K562 (cell line): ENCODE results near the gene CD52. TPM values are rescaled to one million over a fixed set of nuclear protein-coding genes. Genes with fewer than 3 reads are reported as not detected.
A peak's percentile ranks its signal among the peaks of the same experiment; 100 is the strongest.

Source experiments
- AFF1 ChIP-seq, 2 experiments: fragments of 450-650 bp; IDR thresholded peaks; 2 replicates each; pipeline ENCODE4 v1.6.1; 2018; ENCODE audit warnings: mild to moderate bottlenecking in 2 of 2, low read depth in 1 of 2; ENCODE audit not compliant: partially characterized antibody in 2 of 2
- E2F6 ChIP-seq, 2 experiments: IDR thresholded peaks; 2 replicates each; pipeline ENCODE4 v1.6.1; 2011; ENCODE audit warnings: borderline replicate concordance in 1 of 2, control low read depth in 1 of 2, low read depth in 1 of 2, low read length in 1 of 2, mild to moderate bottlenecking in 1 of 2, mixed read lengths in 1 of 2, moderate library complexity in 1 of 2; ENCODE audit not compliant: insufficient read depth in 1 of 2, insufficient read length in 1 of 2, poor library complexity in 1 of 2, severe bottlenecking in 1 of 2; ENCODE audit errors: extremely low read depth in 1 of 2
- ELF2 ChIP-seq: fragments of 250-450 bp; sonication (Bioruptor Pico); IDR thresholded peaks from 2 replicates; pipeline ENCODE4 v1.5.0; 2021; ENCODE audit warnings: mild to moderate bottlenecking
- PCBP2 ChIP-seq: fragments of 200-400 bp; formaldehyde crosslinking; IDR thresholded peaks from 2 replicates; pipeline ENCODE4 v1.6.1; 2018; ENCODE audit warnings: low read length, low read depth, mild to moderate bottlenecking, moderate library complexity; ENCODE audit not compliant: poor library complexity, severe bottlenecking
- PHB2 ChIP-seq: fragments of 450-650 bp; IDR thresholded peaks from 2 replicates; pipeline ENCODE4 v1.6.1; 2017; ENCODE audit warnings: low read depth
- PRMT5 ChIP-seq: sonication (generic); formaldehyde crosslinking; IDR thresholded peaks from 2 replicates; pipeline ENCODE4 v1.5.0; 2020; ENCODE audit warnings: missing genetic modification reagents
- RCOR1 ChIP-seq, 2 experiments: IDR thresholded peaks; 2 replicates each; pipeline ENCODE4 v1.6.1; 2012; ENCODE audit warnings: low read depth in 2 of 2, low read length in 2 of 2, borderline replicate concordance in 1 of 2, improper control_type of control experiment in 1 of 2
- STAG1 ChIP-seq: sonication (generic); formaldehyde crosslinking; IDR thresholded peaks from 2 replicates; pipeline ENCODE4 v1.5.0; 2020; ENCODE audit warnings: missing genetic modification reagents, borderline replicate concordance
- TAF15 ChIP-seq: fragments of 200-400 bp; formaldehyde crosslinking; IDR thresholded peaks from 2 replicates; pipeline ENCODE4 v1.6.1; 2017; ENCODE audit warnings: mild to moderate bottlenecking, low read depth, low read length, moderate library complexity
- UBTF ChIP-seq, 2 experiments: IDR thresholded peaks; 2 replicates each; pipeline ENCODE4 v1.6.1; 2012; ENCODE audit warnings: improper control_type of control experiment in 2 of 2, low read depth in 2 of 2, low read length in 2 of 2, borderline replicate concordance in 1 of 2
- ZBTB9 ChIP-seq: fragments of 450-650 bp; formaldehyde crosslinking; IDR thresholded peaks from 2 replicates; pipeline ENCODE4 v1.4.0; 2020; ENCODE audit warnings: mild to moderate bottlenecking, moderate library complexity
- ZNF224 ChIP-seq: sonication (generic); formaldehyde crosslinking; IDR thresholded peaks from 2 replicates; pipeline ENCODE4 v1.8.0; 2022; ENCODE audit warnings: mild to moderate bottlenecking, missing genetic modification reagents
- ZNF57 ChIP-seq: fragments of 450-650 bp; formaldehyde crosslinking; IDR thresholded peaks from 2 replicates; pipeline ENCODE4 v1.4.0; 2020; ENCODE audit warnings: mild to moderate bottlenecking, moderate library complexity
- ZNF668 ChIP-seq: fragments of 250-450 bp; sonication (Bioruptor Pico); IDR thresholded peaks from 2 replicates; pipeline ENCODE4 v1.8.0; 2022; ENCODE audit warnings: mild to moderate bottlenecking, inconsistent platforms
- polyA plus RNA-seq, 8 experiments: library from polyadenylated mRNA; depleted of rRNA in 4 of 8; stranded (reverse) in 5 of 8; unstranded in 3 of 8; fragments of >200 nt; fragmentation: Nextera tagmentation in 2 of 8; fragmentation: Illumina TruSeq in 1 of 8; extraction: Ambion mirVana in 2 of 8; extraction: Trizol in 1 of 8; gene quantifications; 2 replicates each; pipeline versions ENCODE4 v1.2.1 to v1.2.3, GENCODE V29; 2011 to 2014; ENCODE audit warnings: inconsistent platforms in 1 of 8, missing spikeins in 1 of 8
- total RNA-seq, 7 experiments: library from RNA; depleted of rRNA in 6 of 7; stranded (reverse); fragments of >200 nt in 6 of 7; fragmentation: Illumina TruSeq in 2 of 7; extraction: Trizol in 2 of 7; gene quantifications; 2 replicates each; pipeline versions ENCODE4 v1.2.1 to v1.2.3, GENCODE V29; 2011 to 2021; ENCODE audit warnings: low replicate concordance in 1 of 7
- TF ChIP-seq, protein P1 (sequence below): fragments of 450-650 bp; IDR thresholded peaks from one replicate; pipeline ENCODE4 v1.6.1; 2018; ENCODE audit warnings: mild to moderate bottlenecking, moderate library complexity; ENCODE audit not compliant: partially characterized antibody

CD52 gene
- total and polyA plus RNA-seq, 9 of the 15 experiments (the other 6 are each of a cell fraction or from before 2014, with no cell fraction given), result 34.9 to 488 (median 173) TPM

GRCh38 chr1:26321315-26322041 is 3.7 kb downstream of the CD52 start (continued):
- TF ChIP-seq PCBP2 (no peak), ZNF224 (CRISPR knock-in tag) (no peak), STAG1 (CRISPR knock-in tag) (peak; percentile 74; the same call in 1 of the 2 replicates), ELF2 (CRISPR knock-in tag) (no peak), TAF15 (no peak), ZNF668 (CRISPR knock-in tag) (no peak), E2F6 (IDR thresholded peaks at IDR 0.05; ENCODE audit: borderline replicate concordance in 1 of 2, extremely low read depth in 1 of 2, insufficient read depth in 1 of 2, insufficient read length in 1 of 2, low read depth in 1 of 2, low read length in 1 of 2, poor library complexity in 1 of 2, severe bottlenecking in 1 of 2) (no peak), UBTF (IDR thresholded peaks at IDR 0.05; ENCODE audit: borderline replicate concordance in 1 of 2, low read depth in 2 of 2, low read length in 2 of 2) (peak in 1 of 2 experiments; percentile 68; a peak in 1 of 4 replicates), AFF1 (IDR thresholded peaks at IDR 0.05; ENCODE audit: low read depth in 1 of 2, partially characterized antibody in 2 of 2) (peak in 1 of 2 experiments; percentile 56), ZBTB9 (CRISPR knock-in tag) (0 out of 2 replicates have a peak, but pooled peaks have one; percentile 51), ZNF57 (CRISPR knock-in tag) (0 out of 2 replicates have a peak, but pooled peaks have one; percentile 42), PHB2 (no peak), RCOR1 (IDR thresholded peaks at IDR 0.05; ENCODE audit: borderline replicate concordance in 1 of 2, low read depth in 2 of 2, low read length in 2 of 2) (peak in 1 of 2 experiments; percentile 63; a peak in 2 of 4 replicates), PRMT5 (no peak)
- TF ChIP-seq, protein P1, sequence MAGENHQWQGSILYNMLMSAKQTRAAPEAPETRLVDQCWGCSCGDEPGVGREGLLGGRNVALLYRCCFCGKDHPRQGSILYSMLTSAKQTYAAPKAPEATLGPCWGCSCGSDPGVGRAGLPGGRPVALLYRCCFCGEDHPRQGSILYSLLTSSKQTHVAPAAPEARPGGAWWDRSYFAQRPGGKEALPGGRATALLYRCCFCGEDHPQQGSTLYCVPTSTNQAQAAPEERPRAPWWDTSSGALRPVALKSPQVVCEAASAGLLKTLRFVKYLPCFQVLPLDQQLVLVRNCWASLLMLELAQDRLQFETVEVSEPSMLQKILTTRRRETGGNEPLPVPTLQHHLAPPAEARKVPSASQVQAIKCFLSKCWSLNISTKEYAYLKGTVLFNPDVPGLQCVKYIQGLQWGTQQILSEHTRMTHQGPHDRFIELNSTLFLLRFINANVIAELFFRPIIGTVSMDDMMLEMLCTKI, result no peak
